Measurements from ENCODE around the gene GPX3. TPM values are rescaled to one million over a fixed set of nuclear protein-coding genes. Genes with fewer than 3 reads are reported as not detected.

The GPX3 gene
- total RNA-seq, 4 donors from 2014 or later = 5.7 to 1,241 (median 263) TPM

DNA sequence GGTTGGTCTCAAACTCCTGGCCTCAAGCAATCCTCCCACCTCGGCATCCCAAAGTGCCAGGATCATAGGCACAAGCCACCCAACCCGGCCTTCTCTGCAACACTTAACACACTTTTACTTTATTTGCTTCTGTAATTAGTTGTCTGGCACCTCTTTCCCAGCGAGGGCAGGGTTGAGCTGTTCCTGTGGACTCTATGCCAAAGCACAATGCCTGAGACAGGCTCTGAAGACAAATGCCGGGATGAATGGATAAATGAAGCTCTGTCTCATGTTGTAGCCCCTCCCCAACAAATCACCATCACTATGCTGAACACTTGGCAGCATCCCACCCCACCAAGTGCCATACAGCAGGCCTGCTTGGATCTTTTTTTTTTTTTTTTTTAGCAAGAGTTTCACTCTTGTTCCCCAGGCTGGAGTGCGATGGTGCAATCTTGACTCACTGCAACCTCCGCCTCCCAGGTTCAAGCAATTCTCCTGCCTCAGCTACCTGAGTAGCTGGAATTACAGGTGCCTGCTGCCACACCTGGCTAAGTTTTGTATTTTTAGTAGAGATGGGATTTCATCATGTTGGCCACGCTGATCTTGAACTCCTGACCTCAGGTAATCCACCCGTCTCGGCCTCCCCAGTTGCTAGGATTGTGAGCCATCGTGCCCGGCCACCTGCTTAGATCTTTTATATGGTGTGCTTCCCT, 21.3 kb downstream of the GPX3 start:
- intact Hi-C loops (cut with DNase I; ENCODE audit: low total_unique reads) = no loop called here
- DNase-seq = no peak
- Histone ChIP-seq H3K36me3 (peaks cover 0 to 2% of the 10 kb centered on the region in 2 donors), H3K4me3 (no peak overlapping the region), H3K27me3 (no peaks in the 10 kb centered on the region), H3K4me1 (peaks cover 0 to 6% of the 10 kb centered on the region in 2 donors), H3K27ac (no peak overlapping the region), H3K9me3 (no peaks in the 10 kb centered on the region)
- no peak for TF ChIP-seq POLR2A (IDR thresholded peaks at IDR 0.05)
- TF ChIP-seq, protein P1, sequence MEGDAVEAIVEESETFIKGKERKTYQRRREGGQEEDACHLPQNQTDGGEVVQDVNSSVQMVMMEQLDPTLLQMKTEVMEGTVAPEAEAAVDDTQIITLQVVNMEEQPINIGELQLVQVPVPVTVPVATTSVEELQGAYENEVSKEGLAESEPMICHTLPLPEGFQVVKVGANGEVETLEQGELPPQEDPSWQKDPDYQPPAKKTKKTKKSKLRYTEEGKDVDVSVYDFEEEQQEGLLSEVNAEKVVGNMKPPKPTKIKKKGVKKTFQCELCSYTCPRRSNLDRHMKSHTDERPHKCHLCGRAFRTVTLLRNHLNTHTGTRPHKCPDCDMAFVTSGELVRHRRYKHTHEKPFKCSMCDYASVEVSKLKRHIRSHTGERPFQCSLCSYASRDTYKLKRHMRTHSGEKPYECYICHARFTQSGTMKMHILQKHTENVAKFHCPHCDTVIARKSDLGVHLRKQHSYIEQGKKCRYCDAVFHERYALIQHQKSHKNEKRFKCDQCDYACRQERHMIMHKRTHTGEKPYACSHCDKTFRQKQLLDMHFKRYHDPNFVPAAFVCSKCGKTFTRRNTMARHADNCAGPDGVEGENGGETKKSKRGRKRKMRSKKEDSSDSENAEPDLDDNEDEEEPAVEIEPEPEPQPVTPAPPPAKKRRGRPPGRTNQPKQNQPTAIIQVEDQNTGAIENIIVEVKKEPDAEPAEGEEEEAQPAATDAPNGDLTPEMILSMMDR (IDR thresholded peaks at IDR 0.05) = no peak

DNA sequence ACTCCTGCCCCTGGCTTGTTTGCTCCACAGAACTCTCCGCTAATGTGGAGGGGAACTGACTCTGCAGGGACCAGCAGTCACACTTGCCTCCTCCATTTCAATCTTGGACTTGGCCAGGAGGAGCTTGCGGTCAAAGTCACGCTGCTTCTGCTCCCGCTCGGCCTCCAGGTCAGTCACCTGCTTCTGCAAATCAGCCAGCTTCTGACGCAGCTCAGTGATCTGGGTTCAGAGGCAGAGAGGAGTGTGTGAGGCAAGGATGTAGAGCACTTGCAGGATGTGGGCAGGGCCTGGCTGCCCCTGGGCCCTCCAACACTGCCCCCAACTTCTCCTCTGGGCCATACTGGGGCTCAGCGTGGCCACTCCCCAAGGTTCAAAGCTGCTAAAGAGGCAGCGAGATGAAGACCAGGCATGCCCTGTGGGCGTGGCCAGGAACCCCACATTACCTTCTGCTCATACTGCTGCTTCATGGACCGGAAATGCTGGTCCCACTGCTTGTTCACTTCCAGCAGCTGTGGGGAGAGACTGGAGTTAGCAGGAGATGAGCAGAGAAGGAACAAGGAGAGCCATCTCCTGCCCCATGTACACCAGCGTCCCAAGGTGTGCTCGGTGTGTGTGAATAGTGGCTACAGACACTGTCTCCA, 22.2 kb downstream of the GPX3 start:
- peaks cover 0 to 2% of the 10 kb centered on the region in 2 donors for H3K36me3 ChIP-seq
- peaks cover 0 to 5% of the 10 kb centered on the region in 2 donors for H3K4me1 ChIP-seq
- no peak overlapping the region for H3K4me3 ChIP-seq
- H3K9me3 ChIP-seq = no peaks in the 10 kb centered on the region
- TF ChIP-seq, protein P1 (IDR thresholded peaks at IDR 0.05) = no peak
- TF ChIP-seq POLR2A (IDR thresholded peaks at IDR 0.05) = no peak
- intact Hi-C loops (cut with DNase I; ENCODE audit: low total_unique reads) = no loop called here
- no peak for DNase-seq
- H3K27me3 ChIP-seq = no peaks in the 10 kb centered on the region
- no peak overlapping the region for H3K27ac ChIP-seq

DNA sequence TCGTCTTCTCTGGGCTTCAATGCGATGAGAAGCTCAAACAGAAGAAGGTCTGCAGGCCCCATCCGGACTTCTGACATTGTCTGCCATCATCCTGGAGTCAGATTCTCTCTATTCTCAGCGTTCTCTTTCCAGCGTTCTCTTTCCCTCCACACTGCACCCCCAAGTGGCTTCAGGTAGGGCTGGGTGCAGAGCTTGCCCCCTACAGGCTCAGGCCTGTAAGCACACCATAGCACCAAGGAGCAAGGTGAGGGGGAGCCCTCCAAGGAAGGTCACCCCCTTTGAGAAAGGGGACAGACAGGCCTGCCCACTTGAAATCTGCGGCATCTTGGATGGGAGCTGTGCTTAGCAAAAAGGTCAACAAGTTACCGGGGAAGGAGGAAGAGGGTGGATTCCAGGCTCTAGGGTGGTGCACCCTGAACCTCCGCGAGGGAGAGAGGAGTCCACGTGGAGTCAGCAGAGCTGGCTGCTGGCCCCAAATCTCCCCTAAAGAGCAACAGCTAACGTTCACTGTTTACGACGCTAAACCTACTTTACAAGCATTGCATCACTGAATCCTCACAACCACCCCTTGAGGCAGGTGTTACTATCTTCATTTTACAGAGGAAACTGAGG, 27.5 kb downstream of the GPX3 start:
- no peak overlapping the region for H3K27ac ChIP-seq
- TF ChIP-seq, protein P1 (IDR thresholded peaks at IDR 0.05) = peak; percentile 75 to 86 (median 84)
- no peak for TF ChIP-seq POLR2A (IDR thresholded peaks at IDR 0.05)
- DNase-seq = peak in 1 of 2 donors; percentile 42
- H3K27me3 ChIP-seq = no peaks in the 10 kb centered on the region
- no peak overlapping the region for H3K4me3 ChIP-seq
- no peaks in the 10 kb centered on the region for H3K36me3 ChIP-seq
- intact Hi-C loops (cut with DNase I; ENCODE audit: low total_unique reads) = no loop called here
- no peaks in the 10 kb centered on the region for H3K9me3 ChIP-seq
- H3K4me1 ChIP-seq = no peaks in the 10 kb centered on the region

DNA sequence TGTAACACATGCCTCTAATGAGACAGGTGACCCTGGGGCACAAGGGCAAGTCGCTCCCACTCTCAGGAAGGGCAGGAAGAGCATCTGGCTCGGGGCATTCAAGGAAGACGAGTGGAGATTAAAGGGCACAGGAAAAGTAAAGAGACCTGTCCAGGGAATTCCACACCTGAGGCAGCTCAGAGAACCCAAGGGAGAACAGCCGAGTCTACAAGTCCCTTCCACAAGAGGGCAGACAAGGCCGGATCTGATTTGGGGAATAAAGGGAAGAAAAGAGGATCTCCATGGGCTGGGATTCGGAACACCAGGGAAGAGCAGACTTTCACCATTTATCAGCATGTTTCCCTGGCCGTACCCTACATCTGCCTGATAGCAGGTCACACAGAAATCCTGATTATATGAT, 28.1 kb downstream of the GPX3 start:
- intact Hi-C loops (cut with DNase I; ENCODE audit: low total_unique reads) = no loop called here
- TF ChIP-seq, protein P1 (IDR thresholded peaks at IDR 0.05) = no peak
- TF ChIP-seq POLR2A (IDR thresholded peaks at IDR 0.05) = no peak
- H3K27ac ChIP-seq = no peak overlapping the region
- no peaks in the 10 kb centered on the region for H3K4me1 ChIP-seq
- H3K36me3 ChIP-seq = no peaks in the 10 kb centered on the region
- H3K4me3 ChIP-seq = no peak overlapping the region
- H3K9me3 ChIP-seq = no peaks in the 10 kb centered on the region
- no peak for DNase-seq
- no peaks in the 10 kb centered on the region for H3K27me3 ChIP-seq
